GM18861 (cell line): ENCODE results near the gene ZNF787.

ENCODE experiments used
- ATAC-seq: cut with Tn5 transposase; IDR thresholded peaks from one replicate; pipeline ENCODE4 v1.9.1; 2021; ENCODE audit not compliant: unreplicated experiment

Gene ZNF787

DNA sequence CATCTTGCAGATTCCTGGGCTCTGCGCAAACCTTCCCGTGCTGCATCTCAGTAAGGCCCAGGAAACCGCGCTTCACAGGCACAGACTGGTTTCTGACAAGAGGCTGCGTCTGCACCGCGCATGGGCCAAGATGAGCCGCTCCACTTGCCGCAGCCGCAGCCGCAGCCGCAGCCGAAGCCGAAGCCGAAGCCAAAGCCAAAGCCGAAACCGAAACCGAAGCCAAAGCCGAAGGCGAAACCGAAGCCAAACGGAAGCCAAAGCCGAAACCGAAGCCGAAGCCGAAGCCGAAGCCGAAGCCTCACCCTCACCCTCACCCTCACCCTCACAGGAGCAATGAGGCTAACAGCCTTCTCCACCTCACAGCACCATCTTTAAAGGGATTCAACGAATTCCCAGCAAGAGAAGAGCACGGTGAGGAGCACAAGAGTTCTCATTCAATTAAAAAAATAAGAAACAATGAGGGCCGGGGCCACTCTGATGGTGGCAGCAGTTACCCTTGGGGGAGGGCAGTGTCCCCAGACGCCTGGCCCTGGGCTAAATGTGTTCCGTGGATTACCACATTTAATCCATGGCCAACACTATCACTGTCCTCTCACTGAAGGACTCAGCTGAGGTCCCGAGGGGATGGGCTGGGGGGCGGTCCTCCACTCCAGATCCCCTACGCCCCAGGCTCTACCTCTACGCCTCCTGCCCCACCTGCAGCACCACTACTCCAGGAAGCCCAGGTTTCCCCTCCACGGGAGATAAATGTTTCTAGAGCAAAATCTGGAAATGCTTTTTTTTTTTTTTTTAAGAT, 29.1 kb downstream of the ZNF787 start:
- ATAC-seq: no peak

GRCh38 chr19:56091066-56091490, 30.0 kb downstream of the ZNF787 start:
- ATAC-seq: no peak

DNA sequence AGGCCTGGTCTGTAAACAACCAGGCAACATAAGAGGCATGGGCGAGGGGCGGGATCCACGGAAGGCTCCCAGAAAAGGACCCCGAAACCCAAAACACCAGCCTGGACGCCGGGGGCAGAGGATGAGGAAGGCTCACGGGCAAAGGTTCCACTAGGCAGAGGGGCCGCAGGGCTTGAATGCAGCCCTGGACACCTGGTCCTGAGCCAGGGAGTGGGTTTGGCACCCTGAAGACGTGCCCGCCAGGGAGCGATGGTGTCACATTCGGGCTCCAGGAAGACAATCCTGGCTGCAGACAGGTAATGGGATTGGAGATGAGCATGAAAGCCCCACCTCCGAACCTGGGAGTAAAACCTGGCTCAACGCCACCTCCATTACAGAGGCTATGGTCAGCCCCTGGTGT, 31.8 kb downstream of the ZNF787 start:
- no peak for ATAC-seq

DNA sequence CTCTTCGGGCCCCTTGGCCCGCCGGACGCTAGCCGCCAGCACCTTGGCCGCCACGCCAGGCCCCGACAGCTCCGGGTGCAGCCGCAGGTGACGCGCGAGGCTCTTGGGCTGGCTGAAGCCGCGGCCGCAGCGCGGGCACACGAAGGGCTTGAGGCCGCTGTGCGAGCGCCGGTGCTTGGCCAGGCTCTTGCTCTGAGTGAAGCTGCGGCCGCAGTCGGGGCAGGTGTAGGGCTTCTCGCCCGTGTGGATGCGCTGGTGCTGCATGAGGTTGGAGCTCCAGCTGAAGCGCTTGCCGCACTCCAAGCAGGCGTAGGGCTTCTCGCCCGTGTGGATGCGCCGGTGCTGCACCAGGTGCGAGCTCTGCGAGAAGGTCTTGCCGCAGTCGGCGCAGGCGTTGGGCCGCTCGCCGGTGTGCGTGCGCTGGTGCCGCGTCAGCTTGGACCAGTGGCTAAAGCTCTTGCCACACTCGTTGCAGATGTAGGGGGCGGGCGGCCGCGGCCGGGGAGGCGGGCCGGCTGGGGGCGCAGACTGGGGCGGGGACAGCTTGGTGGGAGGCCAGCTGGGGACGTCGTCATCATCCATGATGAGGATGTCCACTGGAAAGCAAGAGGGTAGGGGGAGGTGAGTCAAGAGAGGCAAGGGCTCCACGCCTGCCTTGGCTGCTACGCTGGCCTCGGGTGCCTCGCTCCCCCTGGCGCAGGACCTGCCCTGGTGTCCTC, 32.4 kb downstream of the ZNF787 start:
- no peak for ATAC-seq

DNA sequence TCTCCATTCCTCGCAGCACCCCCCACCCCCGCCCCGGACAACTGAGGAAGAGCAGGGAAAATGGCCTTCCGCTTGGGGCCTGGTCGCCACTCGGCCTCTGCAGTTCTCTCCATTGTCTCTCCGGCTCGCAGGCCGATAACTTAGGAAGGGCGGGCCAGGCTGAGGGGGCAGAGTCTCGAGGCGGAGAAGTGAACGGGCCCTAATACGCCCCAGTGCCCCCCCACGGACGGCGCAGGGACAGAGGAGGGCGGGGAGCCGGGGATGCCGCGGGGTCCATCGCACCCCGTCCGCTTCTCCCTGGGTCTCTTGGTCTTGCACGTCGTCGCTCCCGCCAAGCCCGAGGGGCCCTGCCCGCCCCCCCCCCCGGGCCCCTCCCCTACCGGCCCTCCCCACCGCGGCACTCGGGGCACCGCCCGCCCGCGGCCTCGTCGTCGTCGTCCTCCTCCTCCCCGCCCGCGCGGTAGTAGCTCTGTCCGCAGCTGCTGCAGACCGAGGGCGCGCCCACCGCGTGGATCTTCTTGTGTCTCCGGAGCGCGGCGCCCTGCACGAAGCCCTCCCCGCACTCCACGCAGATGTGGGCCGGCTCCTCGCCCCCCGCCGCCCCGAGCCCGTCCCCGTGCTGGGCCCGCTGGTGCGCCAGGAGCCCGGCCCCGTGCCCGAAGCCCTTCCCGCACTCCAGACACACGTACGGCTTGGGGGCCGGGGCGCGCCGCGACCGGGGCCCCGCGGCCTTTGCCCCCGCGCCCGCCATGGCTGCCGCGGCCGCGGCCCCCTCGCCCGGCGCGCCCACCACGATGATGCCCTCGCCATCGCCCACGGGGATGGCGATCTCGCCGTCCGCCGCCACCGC, 33.2 kb downstream of the ZNF787 start:
- no peak for ATAC-seq

DNA sequence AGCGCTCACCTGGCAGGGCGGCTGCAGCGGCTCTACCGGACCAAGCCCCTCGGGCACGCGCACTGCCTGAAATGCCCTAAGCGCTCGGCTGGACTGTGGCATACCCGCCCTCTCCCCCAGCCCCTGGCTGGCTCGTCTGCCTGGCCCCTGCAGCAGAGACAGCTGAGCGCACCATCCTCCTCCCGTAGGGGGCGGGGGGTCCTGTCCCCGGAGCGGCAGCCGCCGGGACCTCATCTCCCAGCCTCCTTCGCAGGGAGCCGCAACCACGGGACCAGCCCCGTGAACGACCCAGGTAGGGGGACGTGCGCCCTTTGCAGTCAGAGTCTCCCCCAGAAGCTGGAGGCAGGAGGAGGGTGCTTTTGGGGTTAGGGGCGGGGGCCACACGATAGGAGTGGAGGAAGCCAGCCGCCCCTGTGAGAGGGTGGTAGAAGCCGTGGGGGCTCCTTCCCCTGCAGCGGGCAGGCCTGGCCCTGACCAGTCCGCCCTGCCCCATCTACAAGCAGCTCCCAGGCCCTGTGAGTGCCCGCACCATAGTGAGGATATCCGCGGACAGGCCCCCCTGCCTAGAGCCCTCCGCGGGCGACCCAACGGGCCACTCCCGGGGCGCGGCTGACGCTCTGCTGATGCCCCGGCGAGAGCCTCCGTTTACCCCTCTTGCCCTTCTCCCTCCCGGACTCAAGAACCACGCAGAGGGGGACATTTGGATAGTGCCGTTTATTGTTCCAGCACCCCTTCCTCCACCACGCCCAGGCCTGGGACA, 34.2 kb downstream of the ZNF787 start:
- no peak for ATAC-seq

GRCh38 chr19:56085571-56086275, 35.4 kb downstream of the ZNF787 start:
- no peak for ATAC-seq

- ATAC-seq: no peak
Observed at GRCh38 chr19:56084835-56085536, 36.1 kb downstream of the ZNF787 start.

DNA sequence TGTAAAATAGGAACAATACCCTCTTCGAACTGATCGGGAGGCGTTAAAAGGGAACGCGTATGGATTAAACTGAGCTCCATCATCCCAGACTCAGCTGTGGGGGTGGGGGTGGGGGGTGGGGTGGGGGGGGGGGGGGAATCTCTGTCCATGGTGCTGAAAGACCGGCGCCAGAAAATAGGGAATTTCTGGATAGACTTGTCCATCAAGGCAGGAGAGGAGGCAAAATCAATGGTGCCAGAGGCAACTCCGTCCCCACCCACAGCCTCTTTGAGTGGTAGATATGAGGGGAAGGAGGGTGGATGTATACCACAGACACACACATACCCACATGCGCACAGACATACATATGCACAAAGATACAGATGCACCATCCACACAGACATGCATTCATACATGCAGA, 37.4 kb downstream of the ZNF787 start:
- ATAC-seq: no peak

- peak; percentile 52 for ATAC-seq
Observed at GRCh38 chr19:56080669-56081401, 40.3 kb downstream of the ZNF787 start.

GRCh38 chr19:56079609-56080008, 41.5 kb downstream of the ZNF787 start:
- ATAC-seq: no peak

DNA sequence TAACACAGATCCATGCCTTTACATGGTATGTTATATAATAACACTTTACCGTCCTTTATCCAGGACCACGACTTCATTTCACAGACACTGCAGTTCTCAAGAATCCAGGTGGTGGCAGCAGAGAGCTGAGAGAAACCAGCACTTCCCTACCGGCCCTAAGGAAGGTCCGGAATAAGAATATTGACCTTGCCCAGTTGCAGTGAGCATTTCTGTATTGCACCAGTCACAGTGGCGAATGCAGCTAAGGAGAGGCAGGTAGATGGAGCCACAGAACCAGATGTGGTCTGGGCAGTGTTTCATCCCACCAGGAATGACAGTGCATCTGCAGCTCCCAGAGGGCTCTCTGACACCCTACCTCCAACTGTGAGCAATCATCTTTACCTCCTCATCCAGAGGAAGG, 44.6 kb downstream of the ZNF787 start:
- no peak for ATAC-seq

DNA sequence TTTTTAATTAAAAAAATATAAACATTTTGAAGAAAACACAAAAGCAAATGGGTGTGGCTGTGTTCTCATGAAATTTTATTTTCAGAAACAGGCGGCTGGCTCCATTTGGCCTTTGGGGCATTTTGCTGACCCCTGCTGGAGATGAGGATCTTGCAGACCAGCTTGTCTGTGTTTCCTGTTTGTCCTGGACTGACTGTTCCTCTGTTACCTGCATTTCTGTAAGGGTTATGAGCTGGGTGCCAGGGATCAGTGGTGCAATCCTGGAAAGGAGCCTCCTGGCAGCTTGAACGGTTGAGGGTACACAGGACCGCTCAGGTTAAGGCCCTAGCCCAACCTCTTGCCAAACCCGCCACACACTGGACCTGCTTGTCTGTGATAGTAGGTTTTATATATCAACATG, 49.9 kb downstream of the ZNF787 start:
- no peak for ATAC-seq

- no peak for ATAC-seq
Observed at GRCh38 chr19:56069642-56070041, 51.5 kb downstream of the ZNF787 start.

DNA sequence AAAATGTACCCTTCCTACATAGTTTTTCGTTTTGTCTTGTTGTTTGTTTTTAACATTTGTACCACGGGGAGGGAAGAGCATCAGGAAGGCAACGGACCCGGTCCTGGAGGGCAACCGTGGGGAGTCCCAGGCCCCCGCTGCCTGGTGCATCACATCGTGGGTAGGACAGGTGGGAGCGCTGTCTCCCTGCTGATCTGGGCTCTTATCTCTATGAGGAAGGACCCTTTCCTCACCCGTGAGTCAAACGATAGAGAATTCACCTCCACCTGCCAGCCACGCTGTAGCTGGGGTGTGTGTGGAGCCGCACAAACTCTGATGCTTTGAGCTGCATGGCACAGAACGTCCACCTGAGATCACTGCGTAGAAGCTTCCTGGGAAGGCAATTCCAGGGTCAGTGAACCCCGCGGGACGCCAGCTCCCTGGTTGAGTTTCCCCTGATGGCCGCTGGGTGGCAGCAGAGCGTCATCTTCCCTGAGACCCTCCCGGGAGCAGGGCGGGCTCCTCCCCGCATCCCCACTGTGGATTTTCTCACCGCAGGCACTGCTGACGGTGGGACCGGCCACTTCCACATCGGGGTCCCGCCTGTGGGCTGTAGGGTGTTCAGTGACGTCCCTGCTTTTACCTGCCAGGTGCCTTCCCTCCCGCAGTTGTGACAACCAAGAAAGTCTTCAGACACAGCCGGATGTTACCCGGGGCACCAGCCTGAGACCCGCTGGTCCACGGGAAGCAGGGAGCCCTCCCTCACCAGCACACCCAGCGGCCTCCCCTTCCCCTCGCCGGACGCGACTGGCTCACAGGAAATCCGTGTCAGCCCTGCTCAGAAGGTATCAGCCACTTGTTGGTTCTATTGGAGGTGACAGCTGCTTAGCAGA, 54.7 kb downstream of the ZNF787 start:
- ATAC-seq: no peak

GRCh38 chr19:56053596-56053995, 67.5 kb downstream of the ZNF787 start:
- ATAC-seq: no peak
